HL-60/S4 treated with retinoic acid at 250 ng/mL for 4 days and 3 days (cell line): ENCODE data around the gene SLC4A9.

ENCODE experiments used
- in situ Hi-C: fragments of 300-500 bp; cut with MboI; formaldehyde crosslinking; loops from 2 replicates; pipeline ENCODE4 v1.7.0; 2022; ENCODE audit warnings: low sequenced_read_pairs

SLC4A9 gene, protein sequence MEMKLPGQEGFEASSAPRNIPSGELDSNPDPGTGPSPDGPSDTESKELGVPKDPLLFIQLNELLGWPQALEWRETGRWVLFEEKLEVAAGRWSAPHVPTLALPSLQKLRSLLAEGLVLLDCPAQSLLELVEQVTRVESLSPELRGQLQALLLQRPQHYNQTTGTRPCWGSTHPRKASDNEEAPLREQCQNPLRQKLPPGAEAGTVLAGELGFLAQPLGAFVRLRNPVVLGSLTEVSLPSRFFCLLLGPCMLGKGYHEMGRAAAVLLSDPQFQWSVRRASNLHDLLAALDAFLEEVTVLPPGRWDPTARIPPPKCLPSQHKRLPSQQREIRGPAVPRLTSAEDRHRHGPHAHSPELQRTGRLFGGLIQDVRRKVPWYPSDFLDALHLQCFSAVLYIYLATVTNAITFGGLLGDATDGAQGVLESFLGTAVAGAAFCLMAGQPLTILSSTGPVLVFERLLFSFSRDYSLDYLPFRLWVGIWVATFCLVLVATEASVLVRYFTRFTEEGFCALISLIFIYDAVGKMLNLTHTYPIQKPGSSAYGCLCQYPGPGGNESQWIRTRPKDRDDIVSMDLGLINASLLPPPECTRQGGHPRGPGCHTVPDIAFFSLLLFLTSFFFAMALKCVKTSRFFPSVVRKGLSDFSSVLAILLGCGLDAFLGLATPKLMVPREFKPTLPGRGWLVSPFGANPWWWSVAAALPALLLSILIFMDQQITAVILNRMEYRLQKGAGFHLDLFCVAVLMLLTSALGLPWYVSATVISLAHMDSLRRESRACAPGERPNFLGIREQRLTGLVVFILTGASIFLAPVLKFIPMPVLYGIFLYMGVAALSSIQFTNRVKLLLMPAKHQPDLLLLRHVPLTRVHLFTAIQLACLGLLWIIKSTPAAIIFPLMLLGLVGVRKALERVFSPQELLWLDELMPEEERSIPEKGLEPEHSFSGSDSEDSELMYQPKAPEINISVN

GRCh38 chr5:140360101-140360500 is at the start of gene SLC4A9:
SLC4A9 (plus strand) TSS chr5:140360194; CDS start chr5:140360237, 43 bp downstream.
- in situ Hi-C loops = no loop called here

- in situ Hi-C loops = no loop called here
Observed at GRCh38 chr5:140310434-140310833, 49.6 kb upstream of the SLC4A9 start.

DNA sequence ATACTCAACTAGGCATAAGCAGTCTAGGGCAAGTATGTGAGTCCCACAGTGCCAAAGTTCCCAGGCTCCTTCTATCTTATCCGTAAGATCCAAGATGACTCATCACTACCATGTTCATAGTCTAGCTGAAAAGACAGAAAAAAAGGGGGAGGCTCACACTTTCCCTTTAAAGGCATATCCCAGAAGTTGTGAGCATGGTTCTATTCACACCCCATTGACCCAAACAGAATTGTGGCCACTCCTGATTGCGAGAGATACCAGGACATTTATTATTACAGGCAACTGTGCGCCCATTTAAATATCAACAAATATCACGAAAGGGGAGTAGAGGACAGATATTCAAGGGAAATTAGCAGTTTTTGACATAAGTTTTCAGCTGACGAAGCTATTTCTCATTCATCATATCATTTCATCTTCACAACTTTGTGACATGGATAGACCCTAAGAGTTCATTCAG is 49.0 kb upstream of the SLC4A9 start:
- in situ Hi-C loops = no loop called here

DNA sequence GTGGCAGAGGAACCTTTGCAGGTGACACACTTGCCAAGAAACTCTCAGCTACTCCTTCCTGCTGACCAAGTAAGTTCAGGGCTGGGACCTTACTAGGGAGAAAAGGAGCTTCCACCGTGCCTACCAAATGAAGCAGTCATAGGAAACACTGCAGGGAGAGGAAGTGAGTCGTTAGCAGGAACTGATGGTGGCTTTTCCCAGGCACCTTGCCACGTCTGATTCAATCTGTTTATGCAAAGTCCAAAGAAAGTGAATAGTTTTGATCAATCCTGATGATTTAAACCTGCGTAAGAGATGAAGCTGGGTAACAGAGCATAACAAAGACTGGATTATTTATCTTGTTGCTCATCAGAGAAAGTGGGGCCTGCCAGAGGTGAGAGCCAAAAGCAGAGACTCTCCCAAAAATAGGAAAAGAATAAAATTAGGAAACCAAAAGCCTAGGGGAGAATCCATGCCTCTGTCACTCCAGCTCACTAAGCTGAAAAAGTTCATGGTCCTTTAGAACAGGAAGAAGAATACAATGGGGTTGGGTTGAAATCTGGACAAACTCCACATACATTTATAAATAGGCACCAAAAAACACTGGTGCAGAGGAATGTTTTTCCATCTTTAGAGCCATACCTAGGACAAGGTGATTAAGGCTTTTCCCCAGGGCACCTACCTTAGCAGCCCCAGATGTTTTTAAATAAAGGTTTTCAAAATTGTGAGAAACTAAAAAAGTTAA is 47.8 kb upstream of the SLC4A9 start:
- in situ Hi-C loops = no loop called here

- in situ Hi-C loops = no loop called here
Observed at GRCh38 chr5:140312791-140313189, 47.2 kb upstream of the SLC4A9 start.

GRCh38 chr5:140317859-140318258 is 42.1 kb upstream of the SLC4A9 start:
- in situ Hi-C loops = no loop called here

GRCh38 chr5:140318792-140319191 is 41.2 kb upstream of the SLC4A9 start:
- in situ Hi-C loops = no loop called here

DNA sequence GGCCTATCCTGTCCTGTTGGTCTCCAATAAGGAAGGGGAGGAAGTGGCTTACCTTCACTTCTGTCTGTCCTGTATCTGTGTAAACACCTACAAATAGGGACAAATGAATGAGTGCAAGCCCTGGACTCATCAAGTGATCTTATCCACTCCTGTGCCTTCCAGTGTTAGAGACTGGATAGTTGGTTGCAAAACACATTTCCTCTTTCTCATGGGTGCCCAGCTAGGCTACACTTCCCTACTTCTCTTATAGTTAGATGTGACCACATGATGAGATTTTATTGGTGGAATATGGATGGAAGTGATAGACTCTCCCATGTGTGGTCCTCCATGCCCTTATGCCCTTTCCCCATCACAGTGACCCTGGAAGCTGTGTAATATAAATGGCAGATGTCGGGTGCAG is 40.2 kb upstream of the SLC4A9 start:
- in situ Hi-C loops = no loop called here

- in situ Hi-C loops = no loop called here
Observed at GRCh38 chr5:140321796-140322195, 38.2 kb upstream of the SLC4A9 start.

- in situ Hi-C loops = no loop called here
Observed at GRCh38 chr5:140322751-140323731, 37.0 kb upstream of the SLC4A9 start.

- in situ Hi-C loops = no loop called here
Observed at GRCh38 chr5:140324041-140324600, 35.9 kb upstream of the SLC4A9 start.

DNA sequence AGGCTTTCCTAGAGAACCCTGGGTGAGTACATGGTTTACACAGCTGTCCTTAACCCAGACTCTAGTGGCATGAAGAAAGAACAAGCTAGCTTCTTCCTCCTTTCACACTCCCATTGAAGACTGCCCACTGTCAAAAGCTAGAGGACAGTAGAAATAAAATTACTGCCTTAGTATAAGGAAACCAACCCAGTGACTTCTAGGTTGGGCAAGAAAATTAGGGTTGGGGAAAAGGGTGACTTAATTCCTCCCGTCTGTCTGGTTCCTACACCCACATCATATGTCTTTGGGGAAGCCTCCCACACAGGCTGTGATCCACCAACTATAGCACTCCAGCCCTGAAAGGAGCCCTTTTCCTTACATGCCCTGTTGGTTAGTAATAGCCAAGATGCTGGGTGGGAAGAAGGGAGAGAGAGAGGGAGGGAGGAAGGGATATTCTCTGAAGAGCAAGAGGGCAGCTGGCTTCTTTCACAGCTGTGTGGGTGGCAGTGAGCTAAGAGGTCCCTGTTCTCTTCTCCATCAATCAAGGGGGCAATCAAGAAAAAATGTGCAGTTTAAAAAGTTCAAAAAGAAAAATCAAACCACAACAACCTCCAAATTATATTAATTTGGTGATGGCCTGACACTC is 35.3 kb upstream of the SLC4A9 start:
- in situ Hi-C loops = no loop called here

DNA sequence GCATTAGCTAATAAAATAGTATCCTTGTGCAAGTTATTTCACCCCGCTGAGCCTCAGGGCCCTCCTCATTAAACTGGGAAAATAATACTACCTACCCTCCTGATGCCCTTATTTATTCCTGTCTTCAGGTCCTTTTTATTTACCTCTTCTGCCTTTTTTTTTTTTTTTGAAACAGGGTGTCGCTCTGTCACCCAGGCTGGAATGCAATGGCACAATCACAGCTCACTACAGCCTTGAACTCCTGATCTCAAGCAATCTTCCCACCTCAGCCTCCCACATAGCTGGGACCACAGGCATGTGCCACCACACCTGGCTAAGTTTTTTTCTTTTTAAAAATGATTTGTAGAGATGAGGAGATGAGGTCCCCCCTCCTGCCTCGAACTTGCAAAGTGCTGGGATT is 34.5 kb upstream of the SLC4A9 start:
- in situ Hi-C loops = no loop called here

- in situ Hi-C loops = no loop called here
Observed at GRCh38 chr5:140327589-140327988, 32.4 kb upstream of the SLC4A9 start.

- in situ Hi-C loops = no loop called here
Observed at GRCh38 chr5:140328036-140328764, 31.8 kb upstream of the SLC4A9 start.

DNA sequence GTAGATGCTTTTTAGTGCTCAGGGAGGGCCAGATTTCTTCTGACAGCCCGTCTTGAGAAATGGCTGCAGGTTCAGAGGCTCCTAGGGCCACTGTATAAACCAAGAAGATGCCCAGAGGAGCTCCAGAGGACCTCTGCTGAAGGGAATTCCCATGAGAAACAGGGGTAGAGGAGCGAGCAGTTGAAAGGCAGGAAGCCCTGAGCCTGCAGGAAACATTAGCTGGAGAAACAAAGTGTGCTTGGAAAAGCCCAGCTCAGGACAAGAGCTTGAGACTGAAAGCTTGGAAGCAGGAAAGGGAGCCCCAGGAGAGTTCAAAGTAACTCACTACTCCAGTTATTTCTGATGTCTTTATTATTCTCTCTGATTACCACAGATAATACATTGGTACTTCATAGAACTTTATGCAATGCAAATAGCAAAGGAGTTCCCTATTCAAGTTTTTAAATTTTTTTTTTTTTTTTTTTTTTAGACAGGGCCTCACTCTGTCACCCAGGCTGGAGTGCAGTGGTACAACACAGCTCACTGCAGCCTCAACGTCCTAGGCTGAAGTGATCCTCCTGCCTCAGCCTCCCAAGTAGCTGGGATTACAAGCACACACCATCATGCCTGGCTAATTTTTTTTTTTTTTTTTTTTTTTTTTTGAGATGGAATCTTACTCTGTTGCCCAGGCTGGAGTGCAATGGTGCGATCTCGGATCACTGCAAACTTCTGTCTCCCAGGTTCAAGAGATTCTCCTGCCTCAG is 30.1 kb upstream of the SLC4A9 start:
- in situ Hi-C loops = no loop called here

- in situ Hi-C loops = no loop called here
Observed at GRCh38 chr5:140331638-140332037, 28.4 kb upstream of the SLC4A9 start.

DNA sequence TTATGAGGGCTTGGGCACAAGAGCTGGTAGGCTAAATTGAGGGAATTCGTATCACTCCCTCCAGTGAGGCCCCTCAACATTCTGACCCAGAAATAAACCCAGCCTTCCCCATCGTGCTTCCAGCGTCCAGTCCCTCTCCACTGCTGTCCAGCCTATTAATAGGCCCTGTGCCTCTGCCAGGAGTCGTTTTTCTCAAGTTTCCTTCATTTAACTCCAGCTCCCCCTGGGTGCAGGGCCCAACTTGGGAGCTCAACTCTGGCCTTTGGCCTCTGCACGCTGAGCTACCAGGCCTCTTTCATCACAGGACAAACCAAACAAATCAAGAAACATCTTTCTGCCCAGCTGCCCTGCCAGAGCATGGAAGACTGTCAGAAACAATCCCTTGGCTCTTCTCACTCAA is 23.6 kb upstream of the SLC4A9 start:
- in situ Hi-C loops = no loop called here
